Stimulated activated CD8-positive, alpha-beta memory T cell treated with anti-CD3 and anti-CD28 coated beads, Interleukin-7, amount 100 ng/mL, for 48 hours (primary cell): ENCODE results near the gene DIAPH1.
A peak's percentile ranks its signal among the peaks of the same experiment; 100 is the strongest.

Source experiments
- DNase-seq, 2 donors: peaks; one replicate each; pipeline ENCODE4 v3.0.0-alpha.2; 2020; ENCODE audit warnings: low read depth in 1 of 2; ENCODE audit errors: extremely low read depth in 1 of 2

Gene DIAPH1

GRCh38 chr5:141522301-141522700, 96.5 kb downstream of the DIAPH1 start:
- DNase-seq = no peak

DNA sequence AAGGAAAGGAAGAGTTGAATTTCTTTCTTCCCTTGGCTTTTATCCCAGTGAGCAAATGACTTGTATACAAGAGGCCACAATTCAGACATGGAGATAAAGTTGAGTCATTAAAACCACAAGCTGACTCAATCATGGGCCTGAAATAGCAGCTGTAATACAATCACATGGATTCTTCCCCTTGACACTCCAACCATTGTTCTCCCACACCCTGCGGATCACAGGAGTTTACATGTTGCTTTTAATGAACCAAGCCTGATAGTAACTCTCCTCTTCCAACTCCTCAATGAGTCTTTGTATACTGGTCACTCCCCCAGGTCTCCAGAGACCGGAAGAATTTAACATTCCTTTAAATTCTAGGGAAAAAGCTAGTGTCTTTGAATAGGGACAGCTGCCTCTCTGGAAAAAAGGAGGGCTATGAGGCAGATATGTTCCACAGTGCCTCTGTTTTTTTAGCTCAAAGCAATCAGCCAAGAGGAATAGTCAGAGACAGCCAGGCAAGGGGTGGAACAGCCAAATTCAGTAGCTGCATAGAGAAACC, 97.5 kb downstream of the DIAPH1 start:
- no peak for DNase-seq

GRCh38 chr5:141519605-141520565, 98.9 kb downstream of the DIAPH1 start:
- no peak for DNase-seq

GRCh38 chr5:141518618-141519015, 100.2 kb downstream of the DIAPH1 start:
- DNase-seq = no peak

- no peak for DNase-seq
Observed at GRCh38 chr5:141517880-141518617, 100.8 kb downstream of the DIAPH1 start.

- DNase-seq = no peak
Observed at GRCh38 chr5:141517312-141517711, 101.5 kb downstream of the DIAPH1 start.

DNA sequence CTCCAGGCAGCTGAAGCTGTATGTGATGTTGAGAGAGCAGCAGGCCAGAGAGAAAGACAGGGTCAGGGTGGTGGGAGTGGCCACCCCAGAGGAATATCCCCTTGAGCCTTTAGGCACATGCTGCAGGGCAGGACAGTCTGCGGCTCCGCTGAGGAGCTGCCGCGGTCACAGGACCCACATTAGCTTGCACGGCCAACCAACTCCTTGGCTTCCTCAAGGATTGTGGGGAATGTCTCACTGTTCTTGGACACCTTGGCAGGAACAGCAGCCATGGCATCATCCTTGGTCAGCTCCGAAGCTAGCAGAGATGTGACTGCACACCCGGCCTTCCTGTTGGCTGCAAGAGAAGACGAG, 102.2 kb downstream of the DIAPH1 start:
- no peak for DNase-seq

DNA sequence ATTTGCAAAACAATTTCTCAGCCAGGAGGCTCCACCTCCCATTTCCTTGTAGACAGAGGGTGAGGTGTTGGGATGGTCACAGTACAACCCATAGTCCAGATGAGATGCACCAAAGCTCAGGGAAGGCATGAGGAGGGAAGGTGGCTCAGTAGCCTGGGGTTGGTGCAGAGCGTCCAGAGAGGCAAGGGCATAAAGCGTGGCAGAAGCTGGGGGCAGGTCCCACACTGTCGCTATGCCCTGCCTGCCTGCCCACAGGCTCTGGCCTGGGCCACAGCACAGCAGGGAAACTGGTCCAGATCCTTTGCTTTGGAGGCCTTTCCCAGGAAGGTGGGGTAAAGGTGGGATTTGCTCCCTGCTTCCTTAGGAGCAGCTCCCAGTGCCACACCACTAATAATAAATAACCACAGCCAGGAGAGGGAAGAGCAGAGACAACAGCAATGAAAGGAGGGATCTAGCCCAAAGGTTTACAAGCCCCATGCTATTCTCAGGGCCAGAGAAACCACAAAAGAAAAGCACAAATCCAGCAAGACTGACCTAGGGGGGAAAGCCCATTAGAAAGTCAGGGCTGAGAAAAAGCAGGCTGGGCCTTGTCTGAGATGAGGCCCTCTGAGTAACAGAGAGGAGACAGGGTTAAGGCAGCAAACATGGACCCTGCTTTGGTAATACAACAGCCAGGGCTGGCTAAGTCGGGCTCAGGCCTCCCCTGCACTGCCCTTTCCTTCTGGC, 102.7 kb downstream of the DIAPH1 start:
- no peak for DNase-seq

DNA sequence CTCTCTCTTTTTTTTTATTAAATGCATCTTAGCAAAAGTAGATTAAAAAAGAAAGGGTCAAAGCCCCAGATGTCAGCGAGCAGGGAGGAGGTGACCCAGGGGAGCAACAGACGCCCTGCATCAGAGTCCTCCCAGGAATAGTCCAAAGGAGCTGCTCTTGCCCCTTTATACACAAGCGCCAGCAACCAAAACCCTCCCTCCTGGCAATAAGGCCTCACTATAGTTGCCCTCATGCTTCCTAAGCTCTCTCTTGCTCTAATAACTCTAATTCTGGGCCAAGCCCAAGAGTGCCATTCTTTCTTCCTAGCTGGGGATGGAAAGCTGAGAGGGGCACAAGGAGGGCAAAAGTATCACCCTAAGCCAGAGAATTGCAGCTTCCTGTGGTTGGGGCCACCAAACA, 103.7 kb downstream of the DIAPH1 start:
- no peak for DNase-seq

- no peak for DNase-seq
Observed at GRCh38 chr5:141514330-141515133, 104.3 kb downstream of the DIAPH1 start.

- DNase-seq = peak; percentile 55 to 78
Observed at GRCh38 chr5:141513627-141514329, 105.0 kb downstream of the DIAPH1 start.

- DNase-seq = no peak
Observed at GRCh38 chr5:141512911-141513626, 105.7 kb downstream of the DIAPH1 start.

- peak; percentile 57 to 80 for DNase-seq
Observed at GRCh38 chr5:141512390-141512910, 106.3 kb downstream of the DIAPH1 start.

- no peak for DNase-seq
Observed at GRCh38 chr5:141511771-141512325, 107.0 kb downstream of the DIAPH1 start.

- no peak for DNase-seq
Observed at GRCh38 chr5:141510850-141511601, 107.8 kb downstream of the DIAPH1 start.

GRCh38 chr5:141510160-141510559, 108.6 kb downstream of the DIAPH1 start:
- no peak for DNase-seq

DNA sequence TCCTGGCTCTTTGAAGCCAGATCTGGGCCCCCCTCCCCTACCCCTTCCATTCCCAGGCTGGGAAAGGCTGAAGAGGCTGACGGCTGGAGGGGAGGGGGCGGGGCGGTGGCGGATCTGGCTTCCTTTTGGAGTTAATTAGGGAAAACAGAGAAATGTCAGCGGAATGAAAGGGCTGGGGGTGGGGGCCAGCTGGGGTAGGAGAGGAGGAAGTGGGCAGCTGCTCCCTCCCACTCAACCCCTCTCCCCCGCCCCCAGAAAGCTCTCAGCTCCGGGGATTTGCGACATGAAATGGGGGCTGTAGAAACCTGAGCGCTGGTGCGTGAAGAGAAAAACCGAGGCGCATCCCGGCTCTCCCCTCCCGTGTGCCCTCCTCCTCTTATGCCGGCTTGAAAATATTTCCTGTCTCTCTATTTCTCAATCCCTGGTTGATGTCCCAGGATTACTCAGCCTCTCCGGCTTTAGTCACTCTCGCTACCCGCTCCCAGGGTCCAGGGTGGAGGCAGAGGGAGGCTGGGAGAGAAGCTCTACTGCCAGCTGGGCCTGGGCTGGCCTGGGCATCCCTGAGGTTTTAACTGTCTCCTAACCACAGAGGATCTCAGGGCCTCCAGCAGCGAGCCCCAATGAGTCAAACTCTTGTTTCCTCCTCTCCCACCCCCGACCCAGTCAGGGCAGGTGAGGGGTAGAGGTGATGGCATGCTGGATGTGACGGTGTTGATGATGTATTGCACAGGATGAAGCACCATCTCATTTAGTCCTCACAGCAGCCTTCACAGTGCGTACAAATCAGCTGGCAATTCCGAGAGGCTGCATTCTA, 109.8 kb downstream of the DIAPH1 start:
- DNase-seq = no peak
